MM.1S (cell line): Measurements from ENCODE around the gene PLIN3.

Experiments
- EZH2 ChIP-seq: fragments of 300-600 bp; sonication (generic); optimal IDR thresholded peaks from 2 replicates; pipeline ENCODE3; 2017; ENCODE audit warnings: low read depth, mild to moderate bottlenecking, antibody characterized with exemption, low read length, mixed read lengths
- TF ChIP-seq, protein P1 (sequence below): fragments of 300-600 bp; sonication (generic); IDR thresholded peaks from 2 replicates; pipeline ENCODE4 v1.5.1; 2016; ENCODE audit warnings: antibody characterized with exemption, low read length, mixed read lengths

DNA sequence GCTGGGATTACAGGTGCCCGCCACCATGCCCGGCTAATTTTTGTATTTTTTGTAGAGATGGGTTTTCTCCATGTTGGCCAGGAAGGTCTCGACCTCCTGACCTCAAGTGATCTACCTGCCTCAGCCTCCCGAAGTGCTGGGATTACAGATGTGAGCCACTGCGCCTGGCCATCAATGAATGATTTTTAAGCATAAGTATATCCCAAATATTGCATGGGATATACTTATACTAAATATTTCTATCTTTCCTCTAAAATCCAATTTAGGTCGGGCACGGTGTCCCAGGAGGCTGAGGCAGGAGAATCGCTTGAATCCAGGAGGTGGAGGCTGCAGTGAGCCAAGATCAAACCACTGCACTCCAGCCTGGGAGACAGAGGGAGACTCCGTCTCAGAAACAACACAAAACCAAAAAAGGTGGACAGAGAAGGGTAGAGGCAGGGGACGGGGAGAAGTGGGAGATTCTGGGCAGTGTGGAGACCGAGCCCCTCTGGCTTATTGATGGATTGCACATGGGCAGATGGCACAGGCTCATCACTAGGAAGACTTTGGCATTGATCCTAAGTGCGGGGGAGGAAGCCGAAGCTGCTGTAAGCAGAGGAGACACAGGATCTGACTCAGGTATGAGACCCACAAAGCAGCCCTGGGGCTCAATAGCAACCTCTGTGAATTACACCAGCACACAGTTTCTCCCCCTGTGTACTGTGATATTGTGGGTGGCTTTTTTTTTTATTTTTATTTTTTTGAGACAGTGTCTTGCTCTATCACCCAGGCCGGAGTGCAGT, 21.8 kb upstream of the PLIN3 start:
- TF ChIP-seq, protein P1, sequence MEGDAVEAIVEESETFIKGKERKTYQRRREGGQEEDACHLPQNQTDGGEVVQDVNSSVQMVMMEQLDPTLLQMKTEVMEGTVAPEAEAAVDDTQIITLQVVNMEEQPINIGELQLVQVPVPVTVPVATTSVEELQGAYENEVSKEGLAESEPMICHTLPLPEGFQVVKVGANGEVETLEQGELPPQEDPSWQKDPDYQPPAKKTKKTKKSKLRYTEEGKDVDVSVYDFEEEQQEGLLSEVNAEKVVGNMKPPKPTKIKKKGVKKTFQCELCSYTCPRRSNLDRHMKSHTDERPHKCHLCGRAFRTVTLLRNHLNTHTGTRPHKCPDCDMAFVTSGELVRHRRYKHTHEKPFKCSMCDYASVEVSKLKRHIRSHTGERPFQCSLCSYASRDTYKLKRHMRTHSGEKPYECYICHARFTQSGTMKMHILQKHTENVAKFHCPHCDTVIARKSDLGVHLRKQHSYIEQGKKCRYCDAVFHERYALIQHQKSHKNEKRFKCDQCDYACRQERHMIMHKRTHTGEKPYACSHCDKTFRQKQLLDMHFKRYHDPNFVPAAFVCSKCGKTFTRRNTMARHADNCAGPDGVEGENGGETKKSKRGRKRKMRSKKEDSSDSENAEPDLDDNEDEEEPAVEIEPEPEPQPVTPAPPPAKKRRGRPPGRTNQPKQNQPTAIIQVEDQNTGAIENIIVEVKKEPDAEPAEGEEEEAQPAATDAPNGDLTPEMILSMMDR: no peak
- TF ChIP-seq EZH2: no peak
